H1 (cell line): ENCODE data around the gene PECR. TPM values are rescaled to one million over a fixed set of nuclear protein-coding genes. Genes with fewer than 3 reads are reported as not detected.

Experiments used
- CTCF ChIA-PET: fragments of 300-600 bp; sonication (Branson Sonifier 250); formaldehyde crosslinking; loops from one replicate; lab custom pipeline; 2021; ENCODE audit not compliant: partially characterized antibody; lab: Charles Lee
- POLR2A ChIA-PET: fragments of 300-600 bp; sonication (Branson Sonifier 250); formaldehyde crosslinking; loops from one replicate; lab custom pipeline; 2021; ENCODE audit warnings: inconsistent platforms; ENCODE audit not compliant: partially characterized antibody; lab: Charles Lee
- DNase-seq, 2 experiments: peaks; one replicate each; pipeline versions ENCODE4 v3.0.0 to v3.0.0-alpha.2; 2010 to 2022; ENCODE audit warnings: low spot score in 2 of 2, low read depth in 1 of 2, mixed read lengths in 1 of 2
- FAIRE-seq: peaks from 2 replicates; lab custom pipeline; 2011; peaks lifted over from hg19 to GRCh38; lab: Jason Lieb, UNC
- H2AFZ ChIP-seq: 2 replicates; pipeline ENCODE4 v1.8.1; 2012; ENCODE audit warnings: low read length, inconsistent platforms
- H2AK5ac ChIP-seq: 2 replicates; pipeline ENCODE4 v1.6.1; 2013; ENCODE audit warnings: low read depth, low read length
- H2BK120ac ChIP-seq: replicated peaks from 2 replicates; pipeline ENCODE3; 2013; ENCODE audit warnings: low read depth, low read length, inconsistent platforms
- H2BK12ac ChIP-seq: 2 replicates; pipeline ENCODE4 v1.6.1; 2013; ENCODE audit warnings: low read depth, low read length
- H2BK15ac ChIP-seq: 2 replicates; pipeline ENCODE4 v1.6.1; 2013; ENCODE audit warnings: low read length
- H2BK20ac ChIP-seq: 2 replicates; pipeline ENCODE4 v1.6.1; 2013; ENCODE audit warnings: low read length
- H2BK5ac ChIP-seq: 2 replicates; pipeline ENCODE4 v1.6.1; 2013; ENCODE audit warnings: low read depth, low read length
- H3K14ac ChIP-seq: 2 replicates; pipeline ENCODE4 v1.6.1; 2013; ENCODE audit warnings: inconsistent platforms; ENCODE audit not compliant: insufficient read length
- H3K18ac ChIP-seq: 2 replicates; pipeline ENCODE4 v1.6.1; 2013; ENCODE audit warnings: low read length; ENCODE audit errors: extremely low read depth
- H3K23ac ChIP-seq: 2 replicates; pipeline ENCODE4 v1.6.1; 2013; ENCODE audit warnings: inconsistent platforms; ENCODE audit not compliant: insufficient read length
- H3K23me2 ChIP-seq: 2 replicates; pipeline ENCODE4 v1.6.1; 2013; ENCODE audit warnings: low read depth, low read length
- H3K27ac ChIP-seq: 2 replicates; pipeline ENCODE4 v1.6.1; 2011; ENCODE audit warnings: low read depth, low read length, inconsistent platforms
- H3K27me3 ChIP-seq, 4 experiments: replicated peaks in 1 of 4; 1 replicate in 1 of 4; 2 replicates in 3 of 4; pipeline versions ENCODE4 v1.6.1 to v1.8.1; 2011 to 2013; ENCODE audit warnings: low read length in 3 of 4, mild to moderate bottlenecking in 3 of 4, inconsistent platforms in 2 of 4, mixed read lengths in 2 of 4, moderate library complexity in 1 of 4; ENCODE audit not compliant: control insufficient read depth in 3 of 4, insufficient read depth in 3 of 4; ENCODE audit errors: extremely low read depth in 1 of 4
- H3K36me3 ChIP-seq, 4 experiments: 2 replicates each; pipeline versions ENCODE4 v1.6.1 to v1.8.1; 2011 to 2013; ENCODE audit warnings: mild to moderate bottlenecking in 4 of 4, low read length in 3 of 4, moderate library complexity in 2 of 4, control low read depth in 1 of 4, inconsistent platforms in 1 of 4; ENCODE audit not compliant: insufficient read depth in 4 of 4, control insufficient read depth in 2 of 4
- H3K4ac ChIP-seq: replicated peaks from 2 replicates; pipeline ENCODE3; 2013; ENCODE audit warnings: low read length, low read depth, mixed read lengths, inconsistent platforms; ENCODE audit not compliant: insufficient read length
- H3K4me1 ChIP-seq, 4 experiments: replicated peaks in 1 of 4; 1 replicate in 1 of 4; 2 replicates in 3 of 4; pipeline versions ENCODE4 v1.6.1 to v1.8.1; 2011 to 2013; ENCODE audit warnings: low read length in 3 of 4, inconsistent platforms in 2 of 4, mixed read lengths in 1 of 4; ENCODE audit not compliant: insufficient read depth in 4 of 4, control insufficient read depth in 3 of 4
- H3K4me2 ChIP-seq, 2 experiments: 2 replicates each; pipeline versions ENCODE4 v1.6.1 to v1.8.1; 2011 to 2013; ENCODE audit warnings: low read depth in 2 of 2, low read length in 2 of 2, control low read depth in 1 of 2, inconsistent platforms in 1 of 2, mild to moderate bottlenecking in 1 of 2; ENCODE audit not compliant: insufficient read depth in 1 of 2
- H3K4me3 ChIP-seq, 4 experiments: fragments of 200-600, 300-600 bp in 1 of 4; sonication (generic), shearing (Covaris generic), sonication (Bioruptor Twin) in 1 of 4; 2 replicates each; pipeline versions ENCODE4 v1.5.1 to v1.8.1; 2011 to 2016; ENCODE audit warnings: low read length in 4 of 4, low read depth in 3 of 4, control low read depth in 2 of 4, inconsistent platforms in 2 of 4, mild to moderate bottlenecking in 2 of 4, mixed read lengths in 1 of 4, moderate library complexity in 1 of 4; ENCODE audit not compliant: insufficient read depth in 2 of 4; ENCODE audit errors: extremely low read depth in 1 of 4
- H3K56ac ChIP-seq: replicated peaks from 2 replicates; pipeline ENCODE3; 2013; ENCODE audit warnings: low read depth, mild to moderate bottlenecking, mixed read lengths, low read length, inconsistent platforms; ENCODE audit not compliant: insufficient read length
- H3K79me1 ChIP-seq: 2 replicates; pipeline ENCODE4 v1.6.1; 2013; ENCODE audit warnings: low read depth, low read length, control low read depth
- H3K79me2 ChIP-seq, 2 experiments: 2 replicates each; pipeline versions ENCODE4 v1.6.1 to v1.8.1; 2012 to 2013; ENCODE audit warnings: low read length in 2 of 2, mild to moderate bottlenecking in 2 of 2, inconsistent platforms in 1 of 2; ENCODE audit not compliant: insufficient read depth in 2 of 2, control insufficient read depth in 1 of 2
- H3K9ac ChIP-seq, 4 experiments: replicated peaks in 1 of 4; 1 replicate in 1 of 4; 2 replicates in 3 of 4; pipeline versions ENCODE4 v1.6.1 to v1.8.1; 2011 to 2013; ENCODE audit warnings: low read depth in 3 of 4, low read length in 3 of 4, control low read depth in 2 of 4, mild to moderate bottlenecking in 2 of 4, moderate library complexity in 2 of 4, inconsistent platforms in 1 of 4; ENCODE audit errors: extremely low read depth in 1 of 4
- H3K9me3 ChIP-seq, 2 experiments: 2 replicates each; pipeline versions ENCODE4 v1.6.1 to v1.8.1; 2012 to 2013; ENCODE audit warnings: mild to moderate bottlenecking in 2 of 2, moderate library complexity in 2 of 2, control low read depth in 1 of 2, inconsistent platforms in 1 of 2, low read depth in 1 of 2, low read length in 1 of 2, mixed read lengths in 1 of 2; ENCODE audit not compliant: insufficient read depth in 2 of 2
- H4K20me1 ChIP-seq, 2 experiments: replicated peaks in 1 of 2; 2 replicates each; pipeline versions ENCODE3 to v1.8.1; 2011 to 2013; ENCODE audit warnings: inconsistent platforms in 2 of 2, low read length in 2 of 2, mild to moderate bottlenecking in 1 of 2; ENCODE audit not compliant: insufficient read depth in 2 of 2, control insufficient read depth in 1 of 2
- H4K5ac ChIP-seq: 2 replicates; pipeline ENCODE4 v1.6.1; 2013; ENCODE audit warnings: low read length, low read depth, mixed read lengths, inconsistent platforms; ENCODE audit not compliant: insufficient read length
- H4K8ac ChIP-seq: 2 replicates; pipeline ENCODE4 v1.8.0; 2013; ENCODE audit warnings: mild to moderate bottlenecking, moderate library complexity, low read length, inconsistent platforms; ENCODE audit not compliant: insufficient read depth; ENCODE audit errors: extremely low read depth
- H4K91ac ChIP-seq: replicated peaks from 2 replicates; pipeline ENCODE3; 2013; ENCODE audit warnings: low read length, mixed read lengths, inconsistent platforms; ENCODE audit not compliant: insufficient read length
- CBX8 ChIP-seq: fragments of 300-800, 300-1000 bp; sonication (generic); IDR thresholded peaks from 2 replicates; pipeline ENCODE4 v1.7.1; 2016; ENCODE audit warnings: low read depth, low read length, borderline replicate concordance
- CHD2 ChIP-seq: IDR thresholded peaks from 2 replicates; pipeline ENCODE4 v1.6.1; 2012; ENCODE audit warnings: low read length, improper control_type of control experiment
- GABPA ChIP-seq: IDR thresholded peaks from 2 replicates; pipeline ENCODE4 v1.6.1; 2011; ENCODE audit warnings: mild to moderate bottlenecking, low read length, moderate library complexity, borderline replicate concordance; ENCODE audit not compliant: insufficient read depth
- GTF2F1 ChIP-seq: IDR thresholded peaks from 2 replicates; pipeline ENCODE4 v1.6.1; 2012; ENCODE audit warnings: low read depth, low read length, improper control_type of control experiment, borderline replicate concordance
- HDAC6 ChIP-seq: IDR thresholded peaks from one replicate; pipeline ENCODE4 v1.7.1; 2012; ENCODE audit warnings: low read depth, mild to moderate bottlenecking, inconsistent platforms, low read length, moderate library complexity
- JUN ChIP-seq: IDR thresholded peaks from 2 replicates; pipeline ENCODE4 v1.6.1; 2011; ENCODE audit warnings: low read depth, mild to moderate bottlenecking, improper control_type of control experiment, low read length
- JUND ChIP-seq: IDR thresholded peaks from 2 replicates; pipeline ENCODE4 v1.6.1; 2011; ENCODE audit warnings: mild to moderate bottlenecking, improper control_type of control experiment, low read length
- KDM4A ChIP-seq: IDR thresholded peaks from one replicate; pipeline ENCODE4 v1.7.1; 2012; ENCODE audit warnings: low read depth, mild to moderate bottlenecking, moderate library complexity, low read length, inconsistent platforms; ENCODE audit not compliant: severe bottlenecking
- NRF1 ChIP-seq: IDR thresholded peaks from 2 replicates; pipeline ENCODE4 v1.6.1; 2011; ENCODE audit warnings: mild to moderate bottlenecking, low read depth, low read length, improper control_type of control experiment
- POLR2A ChIP-seq, 2 experiments: IDR thresholded peaks; 1 replicate in 1 of 2; 2 replicates in 1 of 2; pipeline ENCODE4 v1.6.1; 2011; ENCODE audit warnings: low read depth in 2 of 2, low read length in 2 of 2, mild to moderate bottlenecking in 2 of 2; ENCODE audit errors: control extremely low read depth in 1 of 2
- POLR2AphosphoS5 ChIP-seq: IDR thresholded peaks from 2 replicates; pipeline ENCODE4 v1.6.1; 2011; ENCODE audit warnings: low read depth, low read length
- RXRA ChIP-seq: IDR thresholded peaks from 2 replicates; pipeline ENCODE4 v1.6.1; 2011; ENCODE audit warnings: low read depth, mild to moderate bottlenecking, low read length, moderate library complexity; ENCODE audit not compliant: insufficient read depth
- SAP30 ChIP-seq: fragments of 300-600 bp; sonication (generic); IDR thresholded peaks from 2 replicates; pipeline ENCODE4 v1.7.1; 2012; ENCODE audit warnings: low read length, moderate library complexity, mild to moderate bottlenecking, inconsistent platforms; ENCODE audit not compliant: insufficient read depth, insufficient replicate concordance
- TAF7 ChIP-seq: optimal IDR thresholded peaks from 2 replicates; pipeline ENCODE3; 2011; ENCODE audit warnings: low read depth, mild to moderate bottlenecking, inconsistent platforms, low read length, moderate library complexity, borderline replicate concordance
- TBP ChIP-seq: IDR thresholded peaks from 2 replicates; pipeline ENCODE4 v1.6.1; 2011; ENCODE audit warnings: low read depth, low read length, improper control_type of control experiment
- WGBS, 2 experiments: shearing (Covaris generic) in 1 of 2; methylation state at CpG; one replicate each; pipeline versions ENCODE4 v1.1.6 to v1.1.7; 2013 to 2015; ENCODE audit warnings: low lambda C conversion rate in 2 of 2, mixed read lengths in 2 of 2, inconsistent platforms in 1 of 2, low coverage in 1 of 2, missing lambda C conversion rate in 1 of 2; ENCODE audit not compliant: insufficient replicate concordance in 2 of 2, insufficient coverage in 1 of 2, insufficient read length in 1 of 2; ENCODE audit errors: extremely low coverage in 1 of 2, missing lambda C conversion rate in 1 of 2; 5-methylcytosine and 5-hydroxymethylcytosine counted together
- polyA plus RNA-seq, 7 experiments: library from polyadenylated mRNA; depleted of rRNA in 3 of 7; stranded (reverse) in 5 of 7; unstranded in 2 of 7; fragments of >200 nt in 5 of 7; fragments of 200-250 nt in 2 of 7; gene quantifications; 1 replicate in 5 of 7; 2 replicates in 1 of 7; 4 replicates in 1 of 7; pipeline versions ENCODE4 v1.2.1 to v1.2.3, GENCODE V29; 2011 to 2013; ENCODE audit warnings: missing spikeins in 2 of 7, mixed read lengths in 2 of 7
- total RNA-seq: library from RNA; stranded (reverse); fragmentation: NEBNext Ultra II Directional; extraction: Animal tissue kit (Norgen Biotek cat#: 25700); gene quantifications from 2 replicates; pipeline ENCODE4 v1.2.1, GENCODE V29; 2021

Gene PECR
- total and polyA plus RNA-seq, 2 of the 8 experiments (the other 6 are each of a cell fraction or from before 2014, with no cell fraction given), result 15.9 to 19.2 TPM

GRCh38 chr2:216119146-216119545, 37.5 kb upstream of the PECR start:
- no peak overlapping the region for H3K23ac ChIP-seq
- H3K23me2 ChIP-seq, result no peaks in the 10 kb centered on the region
- FAIRE-seq (no peak), DNase-seq (no peak)
- H3K14ac ChIP-seq, result no peak overlapping the region
- H3K4me3 ChIP-seq, result no peak overlapping the region
- H3K9ac ChIP-seq, result no peak overlapping the region
- H3K18ac ChIP-seq, result no peak overlapping the region
- no peak overlapping the region for H2BK5ac ChIP-seq
- H3K79me1 ChIP-seq, result peaks cover 7% of the 10 kb centered on the region; the same call in 1 of the 2 replicates
- H4K5ac ChIP-seq, result no peak overlapping the region
- no peak overlapping the region for H3K56ac ChIP-seq
- H3K4ac ChIP-seq, result no peak overlapping the region
- H2AFZ ChIP-seq, result no peak overlapping the region
- no peak overlapping the region for H3K27ac ChIP-seq
- H3K79me2 ChIP-seq, result peaks cover 10 to 81% of the 10 kb centered on the region in 2 experiments; a peak in 3 of 4 replicates
- peaks cover 0 to 10% (median 8%) of the 10 kb centered on the region in 4 experiments; a peak in 5 of 7 replicates for H3K4me1 ChIP-seq
- WGBS, 2 experiments, result 89% methylated on average over 2 of the region's 2 CpGs; no CpG with 5 or more reads in 1 of the 2 experiments
- H3K36me3 ChIP-seq, result peaks cover 50 to 95% (median 77%) of the 10 kb centered on the region in 4 experiments
- H3K9me3 ChIP-seq, result no peaks in the 10 kb centered on the region
- no peaks in the 10 kb centered on the region for H3K27me3 ChIP-seq
- H4K20me1 ChIP-seq, result peaks cover 0 to 2% of the 10 kb centered on the region in 2 experiments
- no peak overlapping the region for H4K91ac ChIP-seq
- no peak overlapping the region for H4K8ac ChIP-seq
- no peak overlapping the region for H2BK15ac ChIP-seq
- H2BK12ac ChIP-seq, result no peak overlapping the region
- CTCF ChIA-PET, result interaction anchor here (0.7 to 3.8 kb wide), 4 partner anchors 10 to 793 kb away, joined by 3 to 18 read pairs (median 7); partner anchors contain the start of gene XRCC5
- H3K4me2 ChIP-seq, result no peak overlapping the region
- no peak overlapping the region for H2BK20ac ChIP-seq
- no peak overlapping the region for H2BK120ac ChIP-seq
- POLR2A ChIA-PET, result interaction anchor here (0.6 to 12.0 kb wide), 12 partner anchors 11 to 92 kb away, joined by 3 to 101 read pairs (median 6); partner anchors contain the start of genes PECR, TMEM169 and XRCC5
- no peak overlapping the region for H2AK5ac ChIP-seq
- TF ChIP-seq RXRA, result no peak
- TF ChIP-seq SAP30, result no peak
- no peak for TF ChIP-seq JUND
- no peak for TF ChIP-seq KDM4A
- no peak for TF ChIP-seq HDAC6
- no peak for TF ChIP-seq CBX8
- TF ChIP-seq POLR2A (IDR thresholded peaks at IDR 0.05; ENCODE audit: control extremely low read depth in 1 of 2, low read depth in 2 of 2, low read length in 2 of 2), result no peak
- TF ChIP-seq GTF2F1, result no peak
- TF ChIP-seq TAF7, result no peak
- no peak for TF ChIP-seq GABPA
- TF ChIP-seq JUN, result no peak
- TF ChIP-seq CHD2, result no peak
- TF ChIP-seq POLR2AphosphoS5, result no peak
- no peak for TF ChIP-seq NRF1
- no peak for TF ChIP-seq TBP
